GOT3 (cell line): ENCODE data around the gene DOK3.
"Not testable (repeated sequence)": the region's sequence is repeated elsewhere in the genome, so short reads cannot be mapped to it uniquely, and the experiment has no call there.

Experiments
- DNase-seq: peaks from one replicate; lab custom pipeline; 2025; ENCODE audit warnings: mixed read lengths; lab: John Stamatoyannopoulos, UW

The DOK3 gene

DNA sequence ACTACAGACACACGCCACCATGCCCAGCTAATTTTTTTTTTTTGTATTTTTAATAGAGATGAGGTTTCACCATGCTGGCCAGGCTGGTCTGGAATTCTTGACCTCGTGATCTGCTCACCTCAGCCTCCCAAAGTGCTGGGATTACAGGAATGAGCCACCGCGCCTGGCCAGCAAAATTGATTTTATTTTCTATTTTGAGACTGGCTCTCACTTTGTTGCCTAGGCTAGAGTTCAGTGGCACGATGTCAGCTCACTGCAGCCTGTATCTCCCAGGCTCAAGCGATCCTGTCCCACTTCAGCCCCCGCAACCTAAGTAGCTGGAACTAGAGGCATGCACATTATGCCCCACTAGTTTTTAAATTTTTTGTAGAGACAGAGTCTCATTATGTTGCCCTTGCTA, 24.8 kb upstream of the DOK3 start:
- DNase-seq: not testable (repeated sequence)

DNA sequence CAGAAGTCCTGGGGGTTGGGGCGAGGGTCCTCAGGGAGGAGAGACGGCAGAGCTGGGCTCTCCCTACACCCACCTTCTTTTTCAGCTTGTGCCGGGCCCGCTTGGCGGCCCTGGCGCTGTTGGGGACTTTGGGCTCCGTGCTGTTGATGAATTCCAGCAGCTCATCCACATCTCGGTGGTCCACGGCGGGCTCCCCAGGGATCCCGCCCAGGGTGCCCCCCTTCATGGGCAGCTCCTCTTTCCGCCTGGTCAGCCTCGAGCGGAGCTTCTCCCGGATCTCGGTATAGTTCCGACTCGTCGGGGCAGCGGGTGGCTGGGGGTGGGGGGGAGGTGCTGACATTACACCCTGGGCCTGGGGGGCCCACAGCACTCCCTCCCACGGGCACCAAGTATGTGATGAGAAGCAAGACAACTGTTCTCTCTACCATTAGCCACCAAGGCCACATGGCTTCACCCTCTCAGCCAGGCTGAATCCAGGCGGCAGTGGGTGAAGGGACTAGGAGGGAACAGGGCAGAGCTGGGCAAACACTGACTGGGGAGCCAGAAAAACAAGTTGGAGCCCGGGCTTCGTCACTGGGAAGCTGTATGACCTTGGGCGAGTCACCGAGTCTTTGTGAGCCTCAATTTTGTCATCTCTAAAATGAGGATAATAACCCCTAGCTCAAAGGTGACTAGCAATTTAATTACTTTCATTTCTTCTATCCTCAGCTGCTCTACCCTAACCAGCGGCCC, 21.7 kb upstream of the DOK3 start:
- no peak for DNase-seq

GRCh38 chr5:177530638-177531037, 21.0 kb upstream of the DOK3 start:
- no peak for DNase-seq

GRCh38 chr5:177529247-177530203, 19.9 kb upstream of the DOK3 start:
- no peak for DNase-seq

- no peak for DNase-seq
Observed at GRCh38 chr5:177528631-177529030, 19.0 kb upstream of the DOK3 start.

- DNase-seq: no peak
Observed at GRCh38 chr5:177527595-177527994, 18.0 kb upstream of the DOK3 start.

DNA sequence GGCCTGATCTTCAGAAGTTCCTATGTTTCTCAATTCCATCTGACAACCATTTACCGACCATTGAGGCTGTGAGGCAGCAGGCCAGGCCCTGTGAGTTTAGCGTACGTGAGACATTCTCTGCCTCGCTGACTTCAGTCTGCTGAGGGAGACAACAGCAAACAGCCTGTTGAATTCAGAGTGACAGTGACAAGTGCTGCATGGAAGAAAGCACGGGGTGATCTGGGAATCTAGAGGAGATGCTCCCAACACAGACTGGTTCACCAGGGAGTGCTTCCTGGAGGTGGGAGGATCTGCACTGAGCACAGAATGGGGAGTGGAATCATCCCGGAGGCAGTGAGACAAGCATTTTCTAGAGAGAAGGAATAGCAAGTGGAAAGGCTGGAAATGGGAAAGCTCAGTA, 17.2 kb upstream of the DOK3 start:
- DNase-seq: no peak

DNA sequence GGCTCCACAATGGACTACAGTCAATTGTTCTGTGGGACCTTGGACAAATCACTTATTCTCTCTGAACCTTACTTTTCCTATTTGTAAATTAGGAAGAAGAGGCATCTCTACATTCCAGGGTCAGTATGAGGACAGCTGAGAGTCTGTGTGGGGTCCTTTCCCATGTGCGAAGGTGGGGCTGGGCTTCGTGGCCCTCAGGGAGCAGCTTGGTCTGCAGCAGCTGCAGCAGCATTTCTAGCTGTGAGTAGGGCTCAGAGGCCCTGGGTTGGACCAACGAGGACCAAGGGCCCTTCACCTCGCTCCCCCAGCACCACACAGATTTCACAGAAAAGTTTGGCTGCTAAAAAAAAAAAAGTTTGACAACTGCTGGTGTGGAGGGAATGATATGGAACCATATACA, 16.6 kb upstream of the DOK3 start:
- no peak for DNase-seq

DNA sequence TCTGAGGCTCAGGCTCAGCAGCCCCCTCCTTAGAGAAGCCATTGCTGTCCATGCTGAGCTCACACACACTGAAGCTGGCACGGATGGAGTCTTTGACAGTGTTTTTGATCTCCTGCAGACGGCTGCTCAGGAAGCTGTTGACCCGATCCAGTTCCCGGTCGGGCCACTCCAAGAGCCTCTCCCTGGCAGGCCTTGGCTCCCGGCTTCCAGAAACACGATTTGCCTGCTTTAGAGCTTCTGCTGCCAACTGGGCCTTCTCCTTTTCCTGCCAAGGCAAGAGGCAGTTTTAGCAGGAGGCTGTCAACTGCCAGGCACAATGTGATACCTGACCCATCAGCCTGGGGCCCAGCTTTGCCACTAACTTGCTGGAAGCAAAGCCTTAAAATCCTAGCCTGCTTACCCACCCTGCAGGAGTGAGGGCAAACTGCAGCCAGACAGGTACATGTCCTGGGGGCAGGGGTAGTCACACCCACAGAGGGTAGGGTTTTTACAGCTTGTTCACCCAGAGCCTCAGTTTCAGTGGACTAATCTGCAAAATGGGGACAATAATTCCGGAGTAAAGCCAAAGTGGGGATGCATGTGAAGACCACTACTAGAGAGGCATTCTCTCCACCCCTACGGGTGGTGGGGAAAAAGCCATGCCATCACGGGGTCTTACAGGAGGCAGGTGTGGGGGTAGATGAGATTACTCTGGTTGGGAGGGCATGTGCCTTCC, 15.5 kb upstream of the DOK3 start:
- no peak for DNase-seq

DNA sequence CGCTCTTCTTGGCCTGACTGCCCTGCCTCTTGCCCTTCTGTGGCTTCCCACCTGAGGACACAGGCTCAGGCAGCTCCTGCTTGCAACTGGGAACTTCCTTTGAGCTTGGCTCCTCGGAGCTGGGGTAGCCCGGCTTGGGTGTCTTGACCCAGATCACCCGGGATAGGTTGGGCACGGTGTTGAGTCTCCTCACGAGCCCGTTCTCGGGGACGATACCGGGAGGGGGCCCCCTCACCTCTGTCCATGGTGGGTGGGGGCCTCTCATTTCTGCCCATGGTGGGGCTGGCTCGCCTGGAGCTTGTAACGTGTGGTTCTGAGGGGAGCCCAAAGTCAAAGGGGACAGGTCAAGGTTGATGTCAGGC, 14.9 kb upstream of the DOK3 start:
- no peak for DNase-seq

DNA sequence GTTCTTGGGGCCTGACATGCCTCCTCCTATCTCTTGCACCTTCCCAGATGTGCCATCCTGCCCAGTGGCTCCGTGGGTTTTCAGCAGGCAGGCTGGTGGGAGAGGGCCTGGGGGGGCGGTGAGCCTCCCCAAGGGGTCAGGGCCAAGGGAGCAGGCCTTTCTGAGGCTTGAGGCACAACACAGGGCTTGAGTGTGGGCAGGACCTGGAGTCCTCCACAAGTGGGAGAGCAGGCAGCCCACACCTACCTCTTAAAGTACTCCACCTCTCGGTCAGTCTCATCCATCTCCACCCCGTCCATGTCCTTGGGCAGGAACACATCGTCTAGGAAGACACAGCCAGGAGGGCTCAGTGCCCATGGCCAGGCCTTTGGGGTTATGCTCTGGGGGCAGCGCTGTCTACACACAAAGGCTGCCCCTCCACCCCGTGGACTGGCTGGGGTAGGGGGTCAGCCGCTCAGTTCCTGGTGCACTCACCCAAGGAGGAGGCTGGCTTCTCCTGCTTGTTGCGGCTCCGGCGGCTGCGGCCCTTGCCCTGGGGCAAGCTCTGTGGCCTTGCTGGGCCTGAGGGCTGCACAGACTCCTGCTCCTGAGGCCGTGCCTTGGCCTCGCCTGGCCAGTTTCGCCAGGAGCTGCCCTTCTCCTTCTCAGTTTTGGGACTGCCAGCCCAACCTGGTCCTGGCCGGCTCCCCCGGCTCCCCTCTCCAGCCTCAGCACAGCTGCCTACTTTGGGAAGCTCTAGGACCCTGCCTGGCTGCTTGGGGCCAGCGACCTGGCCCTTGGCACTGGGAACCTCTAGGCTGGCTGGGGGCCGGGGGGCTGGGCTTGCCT, 14.3 kb upstream of the DOK3 start:
- DNase-seq: no peak

- DNase-seq: no peak
Observed at GRCh38 chr5:177520916-177521513, 11.4 kb upstream of the DOK3 start.

- DNase-seq: no peak
Observed at GRCh38 chr5:177520271-177520670, 10.6 kb upstream of the DOK3 start.

DNA sequence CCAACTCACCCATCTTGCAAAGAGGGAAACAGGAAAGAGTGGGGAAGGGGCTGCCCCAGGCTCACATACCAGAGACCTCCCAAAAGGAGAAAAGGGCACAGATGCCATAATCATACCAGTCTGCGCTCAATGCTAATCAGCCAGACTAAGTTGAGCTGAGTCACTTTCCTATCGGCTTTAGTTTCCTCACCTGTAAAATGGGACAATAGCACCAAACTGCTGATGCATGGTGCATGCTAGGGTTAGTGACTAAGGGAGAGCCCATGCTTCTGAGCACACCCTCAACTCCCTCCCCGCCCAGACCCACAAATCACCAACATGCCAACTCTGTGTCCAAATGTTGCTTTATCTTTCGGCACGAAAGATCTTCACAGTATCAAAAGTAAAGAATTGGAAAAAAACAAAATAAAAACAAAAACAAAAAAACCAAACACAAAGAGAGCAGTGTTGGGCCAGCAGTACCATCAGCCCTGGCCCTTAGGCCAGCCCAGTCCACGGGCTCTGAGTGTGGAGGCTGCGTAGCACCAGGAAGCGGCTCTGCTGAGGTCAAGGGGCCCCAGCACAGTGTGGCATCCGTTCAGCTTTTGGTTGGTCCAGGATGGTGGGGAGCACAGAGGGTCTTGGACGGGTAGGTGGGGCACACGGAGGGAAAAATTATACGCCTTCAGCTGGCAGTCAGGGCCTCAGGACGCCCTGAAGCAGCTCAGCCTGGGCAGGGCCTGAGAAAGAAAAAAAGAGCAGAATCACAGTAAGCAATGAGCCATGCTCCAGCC, 10.0 kb upstream of the DOK3 start:
- no peak for DNase-seq

DNA sequence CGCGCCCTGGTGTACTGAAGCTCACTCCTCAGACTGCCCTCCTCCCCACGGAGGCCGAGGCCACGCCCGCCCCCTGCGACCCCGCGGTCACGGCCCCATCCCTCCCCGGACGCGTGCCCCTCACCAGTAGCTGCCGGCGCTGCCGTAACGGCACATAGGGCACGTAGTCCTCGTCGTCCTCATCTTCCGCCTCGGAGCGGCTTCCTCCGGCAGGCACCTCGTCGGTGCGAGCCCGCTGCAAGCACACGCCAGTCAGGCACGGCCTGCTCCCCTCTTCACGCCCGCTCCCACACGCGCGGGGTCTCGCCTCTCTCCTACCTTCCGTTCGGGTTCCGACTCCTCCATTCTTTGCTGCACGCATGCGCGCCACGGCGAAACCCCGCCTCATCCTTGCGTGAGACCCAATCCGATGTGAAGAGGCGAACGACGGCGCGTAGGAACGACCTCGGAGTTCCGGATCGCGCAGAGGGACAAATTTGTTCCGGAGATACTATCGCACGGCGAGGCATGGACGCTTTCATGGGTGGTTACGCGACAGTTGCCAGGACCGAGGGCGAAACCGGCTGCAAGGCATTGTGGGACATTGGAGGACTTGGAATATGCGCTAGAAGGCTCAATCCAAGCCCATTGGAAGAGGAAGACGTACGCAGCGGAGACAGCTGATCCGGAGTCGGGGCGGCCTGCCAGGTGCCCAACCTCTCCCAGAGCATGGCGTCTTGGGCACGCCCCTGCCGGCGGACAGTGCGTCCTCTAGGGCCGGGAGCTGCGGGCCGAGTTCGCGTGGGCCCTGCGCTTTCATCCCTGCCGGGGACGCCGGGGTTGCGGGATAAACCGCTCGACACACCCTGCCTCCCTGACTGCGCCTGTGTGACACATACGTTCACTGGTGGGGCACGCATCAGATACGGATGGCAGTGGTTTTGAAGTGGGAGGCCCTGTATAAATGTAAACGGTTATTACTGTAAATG, 7.3 kb upstream of the DOK3 start, which contains the start of gene DDX41:
TSS of gene DDX41 (minus strand) at position 361 of the 968 bp plus-strand sequence. CDS start at position 345, 16 bp downstream.
- DNase-seq: peak; percentile 97

GRCh38 chr5:177515580-177515979, 6.0 kb upstream of the DOK3 start:
- no peak for DNase-seq

DNA sequence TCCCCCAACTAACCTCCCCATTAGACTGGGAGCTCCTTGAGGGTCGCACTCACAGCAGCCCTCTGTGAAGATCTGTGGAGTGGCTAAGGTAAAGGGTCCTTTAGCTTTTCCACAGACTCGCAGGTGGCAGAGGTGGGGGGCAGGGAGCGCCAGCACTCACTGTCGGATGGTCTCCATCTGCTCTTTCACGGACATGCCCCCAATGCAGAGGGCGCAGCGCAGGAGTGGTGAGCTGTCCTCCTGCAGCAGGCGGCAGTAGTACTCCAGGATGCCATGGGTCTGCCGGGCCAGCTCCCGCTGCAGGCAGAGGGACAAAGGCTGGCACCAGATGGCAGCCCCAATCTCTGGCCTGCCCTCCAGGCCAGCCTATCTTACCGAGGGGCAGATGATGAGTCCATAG, 4.9 kb upstream of the DOK3 start:
- DNase-seq: no peak

DNA sequence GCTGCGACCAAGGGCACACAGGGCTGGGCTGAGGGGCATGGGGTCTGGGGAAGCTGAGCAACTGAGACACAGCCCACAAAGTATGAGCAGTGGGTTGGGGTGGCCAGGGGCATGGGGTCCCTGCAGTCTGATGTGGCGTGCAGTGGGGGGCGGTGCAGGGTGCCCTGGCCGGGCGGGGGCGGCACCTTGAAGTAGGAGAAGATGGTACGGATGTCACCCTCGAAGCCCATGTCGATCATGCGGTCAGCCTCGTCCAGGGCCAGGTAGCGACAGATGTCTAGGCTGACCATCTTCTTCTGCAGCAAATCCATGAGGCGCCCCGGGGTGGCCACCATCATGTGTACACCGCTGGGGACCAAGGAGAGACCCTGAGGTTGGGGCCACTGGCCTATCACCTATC, 3.9 kb upstream of the DOK3 start:
- no peak for DNase-seq

DNA sequence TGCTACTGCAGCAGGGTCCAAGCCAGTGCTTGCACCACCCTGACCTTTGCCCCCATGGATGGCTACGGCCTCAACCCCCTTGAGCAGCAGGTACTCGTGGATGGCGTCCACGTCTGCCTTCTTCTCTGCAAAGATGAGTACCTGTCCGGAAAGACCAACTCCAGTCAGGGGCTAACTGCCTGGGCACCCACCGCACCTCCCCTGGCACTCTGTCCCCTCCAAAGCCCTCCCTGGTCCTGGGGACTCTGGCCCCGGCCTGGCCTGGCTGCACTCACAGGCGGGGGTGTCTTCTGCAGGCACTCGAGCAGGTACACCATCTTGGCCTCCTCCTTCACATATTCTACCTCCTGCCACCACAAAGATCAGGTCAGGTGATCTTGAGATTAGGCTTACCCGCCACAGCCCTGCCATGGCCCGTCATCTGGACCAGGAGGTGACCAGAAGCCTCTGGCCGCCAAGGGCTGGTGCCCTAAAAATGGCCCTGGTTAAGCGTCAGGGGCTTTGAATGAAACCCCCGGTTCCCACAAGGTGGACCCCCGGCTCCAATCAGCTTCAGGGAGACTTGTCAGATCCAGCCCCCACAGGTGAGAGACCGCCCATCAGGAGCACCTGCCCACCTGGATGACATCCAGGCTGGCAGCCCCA, 3.2 kb upstream of the DOK3 start:
- DNase-seq: no peak
